ENCODE data around the gene CHST11.
"Not testable (repeated sequence)": the region's sequence is repeated elsewhere in the genome, so short reads cannot be mapped to it uniquely, and the experiment has no call there.

Gene CHST11

DNA sequence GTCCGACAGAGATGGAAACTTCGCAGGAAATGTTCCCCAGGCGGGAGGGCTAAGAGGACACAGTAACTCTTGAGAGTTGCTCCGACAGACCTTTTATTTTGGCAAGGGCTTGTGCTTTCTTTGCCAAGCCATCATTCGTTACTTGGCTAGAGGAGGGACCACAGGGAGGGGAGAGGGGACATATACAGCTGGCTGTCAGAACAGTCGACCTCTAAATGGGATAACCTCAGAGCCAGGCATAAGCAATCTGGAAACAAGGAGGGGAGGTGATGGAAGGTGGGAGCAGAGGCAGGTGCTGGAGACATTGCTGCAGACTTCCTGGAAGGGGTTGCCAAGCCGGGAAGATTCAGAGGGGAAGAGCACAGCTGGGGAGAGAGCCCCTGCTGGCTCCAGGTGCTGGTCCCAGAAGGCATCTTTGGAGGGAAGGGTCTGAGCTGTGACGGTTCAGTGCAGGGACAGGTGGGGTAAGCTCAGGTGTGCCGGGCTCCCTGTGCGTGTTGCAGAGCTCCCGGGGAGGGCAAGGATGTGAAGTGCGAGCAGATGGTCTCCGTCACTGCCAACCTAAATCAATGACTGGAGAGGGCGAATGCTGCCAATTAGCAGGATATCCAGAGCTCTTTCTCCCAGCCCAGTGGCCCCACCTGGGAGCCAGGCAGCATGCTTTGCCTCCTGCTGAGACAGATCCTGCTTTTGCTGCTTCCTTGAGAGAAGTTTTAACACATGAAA is 50.1 kb downstream of the CHST11 start:
- DNase-seq: peak; percentile 20

DNA sequence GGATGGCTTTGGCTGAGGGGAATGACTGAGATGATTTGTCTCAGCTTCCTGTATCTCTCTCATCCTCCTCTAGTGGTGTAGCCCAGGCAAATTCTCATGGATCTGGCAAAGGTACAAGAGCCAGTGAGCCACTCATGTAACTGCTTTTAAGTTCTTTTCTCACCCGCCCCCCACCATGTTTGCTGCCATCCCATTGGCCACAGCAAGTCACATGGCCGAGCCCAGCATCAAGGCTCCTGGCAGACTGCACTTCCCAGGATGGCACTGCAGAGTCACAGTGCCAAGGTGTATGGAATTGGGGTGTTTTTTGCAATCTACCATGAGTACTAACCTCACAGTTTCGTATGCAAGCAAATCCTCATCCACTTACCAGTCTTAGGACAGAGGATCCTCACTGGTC is 50.9 kb downstream of the CHST11 start:
- DNase-seq: no peak

DNA sequence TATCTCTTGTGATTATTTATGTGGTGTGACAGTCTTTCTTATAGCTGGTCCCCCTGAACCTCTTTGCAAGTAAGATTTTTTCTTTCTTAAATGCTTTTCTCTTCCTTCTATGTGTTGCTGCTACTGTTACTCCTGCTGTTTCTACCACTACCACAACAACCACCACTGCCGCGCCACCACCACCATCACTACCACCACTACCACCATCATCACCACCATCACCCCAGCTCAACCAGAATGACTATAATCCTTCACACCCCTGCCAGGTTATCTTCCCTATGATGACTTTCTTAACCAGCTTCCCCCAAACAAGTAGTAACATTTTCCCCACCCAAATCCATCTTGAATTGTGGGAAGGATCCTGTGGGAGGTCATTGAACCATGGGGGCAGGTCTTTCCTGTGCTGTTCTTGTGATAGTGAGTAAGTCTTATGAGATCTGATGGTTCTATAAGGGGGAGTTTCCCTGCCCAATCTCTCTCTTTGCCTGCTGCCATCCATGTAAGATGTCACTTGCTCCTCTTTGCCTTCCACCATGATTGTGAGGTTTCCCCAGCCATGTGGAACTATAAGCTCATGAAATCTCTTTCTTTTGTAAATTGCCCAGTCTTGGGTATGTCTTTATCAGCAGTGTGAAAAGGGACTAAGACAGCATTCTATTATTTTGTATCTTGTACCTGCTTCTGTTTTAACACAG is 52.2 kb downstream of the CHST11 start:
- no peak for DNase-seq

DNA sequence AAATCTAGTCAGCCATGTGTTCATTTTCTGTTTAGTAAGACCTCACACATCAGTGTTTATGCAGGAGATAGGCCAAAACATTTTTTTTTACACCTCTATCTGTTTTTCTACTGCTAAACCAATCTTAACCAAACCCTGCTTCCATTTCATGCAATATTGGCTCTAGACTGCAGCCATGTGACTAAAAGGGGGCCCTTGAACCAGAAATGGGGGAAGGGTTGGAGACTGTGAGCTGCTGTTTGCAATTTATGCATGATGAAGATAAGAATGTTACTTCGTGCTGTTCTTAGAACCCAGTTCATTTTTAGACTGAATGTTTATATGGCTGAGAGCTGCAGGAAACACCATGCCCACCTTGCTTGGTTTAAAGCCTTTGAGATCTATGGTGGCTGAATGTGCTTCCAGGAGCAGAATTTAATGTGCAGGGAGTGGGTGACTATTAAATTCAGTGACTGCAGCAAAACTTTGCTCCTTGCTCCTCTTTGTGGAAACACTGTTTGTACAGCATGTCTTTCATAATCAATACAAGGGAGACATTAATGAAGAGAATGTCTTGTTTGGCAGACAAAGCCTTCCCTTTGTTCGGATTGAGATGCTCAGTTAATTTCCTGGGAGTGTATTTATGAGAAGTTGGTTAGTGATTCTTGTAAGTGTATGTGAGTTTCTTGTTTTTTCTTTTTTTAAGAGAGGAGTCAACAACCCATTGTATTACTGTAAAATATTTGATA is 53.6 kb downstream of the CHST11 start:
- DNase-seq: no peak

DNA sequence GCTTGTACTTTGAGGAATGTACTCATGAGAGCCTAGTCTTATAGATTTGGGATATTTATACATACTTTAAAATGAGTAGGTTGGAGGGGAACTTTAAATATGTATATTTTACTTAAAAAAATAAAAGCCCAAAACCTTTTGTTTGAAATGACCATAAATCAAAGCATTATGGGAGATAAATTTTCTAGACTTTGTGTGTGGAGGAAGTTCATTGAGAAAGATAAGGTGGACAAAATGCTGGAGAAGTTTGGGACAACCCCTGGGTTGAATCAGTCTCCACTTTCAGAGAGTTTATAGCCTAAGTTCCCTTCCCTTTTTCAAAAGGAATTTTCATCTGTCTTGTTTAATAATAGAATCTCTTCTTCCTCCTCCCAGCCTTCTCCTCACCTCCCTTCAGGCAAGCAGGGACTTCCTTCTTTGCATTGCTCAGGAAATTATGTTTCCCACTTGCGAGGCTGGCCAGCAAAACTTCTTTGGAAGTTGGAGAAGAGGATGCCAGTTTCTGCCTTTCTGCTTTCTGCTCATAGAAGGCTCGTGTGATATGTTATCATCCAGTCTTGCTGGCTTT is 54.2 kb downstream of the CHST11 start:
- DNase-seq: no peak

DNA sequence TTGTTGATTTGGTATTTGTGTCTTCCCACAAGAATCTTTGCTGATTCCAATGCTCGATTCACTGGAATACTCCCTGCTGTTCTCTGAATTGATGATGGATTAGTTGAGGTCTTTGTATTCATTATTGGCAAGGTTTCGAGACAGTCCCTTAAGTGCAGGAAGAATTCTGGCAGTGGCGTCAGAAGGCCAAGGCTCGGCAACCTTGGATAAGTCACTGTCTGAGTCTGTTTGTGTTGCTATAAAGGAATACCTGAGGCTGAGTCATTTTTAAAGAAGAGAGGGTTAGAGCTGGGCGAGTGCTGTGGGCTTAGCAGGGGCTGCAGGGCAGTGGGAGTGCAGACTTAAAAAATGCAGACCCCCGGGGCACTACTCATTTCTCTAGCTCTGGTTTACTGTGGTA is 56.9 kb downstream of the CHST11 start:
- no peak for DNase-seq

- no peak for DNase-seq
Measured at GRCh38 chr12:104514092-104514810, 57.5 kb downstream of the CHST11 start.

DNA sequence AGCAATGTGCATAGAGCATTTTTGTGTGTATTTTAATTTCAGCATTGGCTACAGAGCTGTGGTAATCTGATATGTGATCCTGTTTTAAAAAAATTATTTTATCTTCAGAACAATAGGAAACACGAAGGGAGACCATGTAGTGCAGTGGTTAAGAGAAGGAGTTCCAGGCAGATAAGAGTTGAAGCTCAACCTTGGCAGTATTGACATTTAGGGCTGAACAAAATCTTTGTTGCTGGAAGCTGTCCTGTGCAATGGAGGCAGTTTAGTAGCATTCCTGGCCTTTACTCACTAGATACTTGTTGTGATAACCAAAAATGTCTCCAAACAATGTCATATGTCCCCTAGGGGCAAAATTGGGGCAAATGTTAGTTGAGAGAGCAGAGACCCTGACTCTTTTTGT is 59.2 kb downstream of the CHST11 start:
- no peak for DNase-seq

GRCh38 chr12:104516821-104517220 is 60.1 kb downstream of the CHST11 start:
- DNase-seq: no peak

DNA sequence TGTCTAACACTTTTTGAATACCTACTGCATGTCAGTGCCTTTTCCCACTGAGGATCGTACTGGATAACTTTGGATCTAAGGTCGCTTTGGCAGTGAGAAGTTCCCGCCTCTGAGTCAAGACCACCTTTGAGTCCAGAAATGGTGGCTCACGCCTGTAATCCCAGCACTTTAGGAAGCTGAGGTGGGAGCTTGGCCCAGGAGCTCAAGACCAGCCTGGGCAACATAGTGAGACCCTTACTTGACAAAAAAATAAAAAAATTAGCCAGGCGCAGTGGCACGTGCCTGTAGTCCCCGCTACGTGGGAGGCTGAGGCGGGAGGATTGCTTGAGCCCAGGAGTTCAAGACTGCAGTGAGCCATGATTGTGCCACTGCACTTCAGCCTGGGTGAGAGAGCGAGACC is 61.1 kb downstream of the CHST11 start:
- no peak for DNase-seq

DNA sequence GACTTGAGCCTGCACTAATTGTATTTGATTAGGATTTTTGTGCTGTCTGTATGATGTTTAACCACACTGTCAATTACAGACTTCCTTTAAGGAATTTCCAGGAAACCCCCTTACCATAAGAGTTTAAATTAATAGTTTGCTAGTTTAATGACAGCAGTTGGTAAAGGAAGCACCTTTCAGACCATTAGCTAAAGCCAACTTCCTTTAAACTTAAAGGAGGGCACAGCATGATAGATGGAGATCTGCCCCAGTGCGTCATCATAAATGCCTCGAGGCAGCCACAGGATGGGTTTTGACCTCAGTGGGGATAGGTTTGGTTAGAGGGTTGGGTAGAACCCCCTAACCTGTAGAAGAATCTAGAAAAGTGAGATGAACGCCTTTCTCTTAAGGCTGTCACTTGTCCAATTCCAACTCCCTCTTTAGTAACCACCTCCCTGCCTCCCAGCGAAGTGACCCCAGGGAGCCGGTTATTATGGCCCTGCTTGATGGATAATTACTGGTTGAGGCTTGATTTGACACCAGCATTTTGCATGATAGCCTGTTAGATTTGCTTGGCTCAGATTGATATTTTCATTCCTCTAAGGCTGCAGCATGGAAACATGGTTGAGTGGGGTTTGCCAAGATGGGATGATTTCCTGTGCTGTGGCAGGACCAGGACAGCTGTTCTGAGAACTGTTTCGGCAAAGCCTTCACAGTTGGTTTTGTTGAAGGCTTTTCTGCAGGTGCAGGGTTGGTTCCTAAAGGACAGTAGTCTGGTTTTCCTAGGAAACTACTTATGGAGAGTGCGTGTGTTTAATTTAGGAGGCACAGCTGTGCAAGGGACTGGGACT is 62.7 kb downstream of the CHST11 start:
- no peak for DNase-seq

- peak; percentile 92 for DNase-seq
Measured at GRCh38 chr12:104520242-104520900, 63.6 kb downstream of the CHST11 start.

DNA sequence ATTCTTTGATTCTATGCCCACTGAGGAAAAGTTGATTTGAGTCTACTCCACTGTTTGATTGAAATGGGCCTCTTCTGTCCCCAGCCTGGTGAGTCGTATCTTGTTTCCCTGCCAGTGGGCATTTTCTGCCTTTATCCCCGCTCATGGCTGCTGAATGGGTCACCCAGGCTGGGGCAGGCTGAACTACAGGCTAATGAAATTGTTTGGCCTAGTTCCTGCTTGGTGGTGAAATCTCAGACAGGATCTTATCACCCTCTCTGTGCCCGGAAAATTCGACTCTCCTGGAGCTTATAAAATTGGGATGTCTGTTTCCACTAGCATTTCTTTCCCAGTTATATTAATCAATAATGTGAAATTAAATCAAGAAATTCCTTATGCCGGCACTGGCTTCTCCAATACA is 65.0 kb downstream of the CHST11 start:
- no peak for DNase-seq

GRCh38 chr12:104522985-104523722 is 66.4 kb downstream of the CHST11 start:
- DNase-seq: no peak

GRCh38 chr12:104524034-104524832 is 67.5 kb downstream of the CHST11 start:
- no peak for DNase-seq

DNA sequence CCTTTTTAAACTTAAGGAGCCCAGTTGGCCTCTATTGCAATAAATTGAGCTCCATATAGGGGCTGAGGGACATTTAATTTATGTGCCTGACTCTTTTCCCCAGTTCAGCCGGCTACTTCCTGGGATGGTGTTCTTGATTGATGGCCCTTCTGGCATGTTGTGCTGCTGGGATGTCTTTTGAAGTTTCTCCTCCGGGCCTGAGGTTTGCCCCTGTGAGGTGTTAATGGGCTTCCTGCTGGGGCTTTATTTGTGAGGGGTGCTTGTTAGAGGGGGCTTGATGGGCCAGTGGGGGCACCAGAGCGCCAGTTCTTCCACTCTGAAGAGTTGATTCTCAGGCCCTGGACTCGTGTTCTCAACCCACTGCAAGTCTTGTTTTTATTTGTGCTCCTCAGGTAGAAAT is 69.6 kb downstream of the CHST11 start:
- DNase-seq: no peak

DNA sequence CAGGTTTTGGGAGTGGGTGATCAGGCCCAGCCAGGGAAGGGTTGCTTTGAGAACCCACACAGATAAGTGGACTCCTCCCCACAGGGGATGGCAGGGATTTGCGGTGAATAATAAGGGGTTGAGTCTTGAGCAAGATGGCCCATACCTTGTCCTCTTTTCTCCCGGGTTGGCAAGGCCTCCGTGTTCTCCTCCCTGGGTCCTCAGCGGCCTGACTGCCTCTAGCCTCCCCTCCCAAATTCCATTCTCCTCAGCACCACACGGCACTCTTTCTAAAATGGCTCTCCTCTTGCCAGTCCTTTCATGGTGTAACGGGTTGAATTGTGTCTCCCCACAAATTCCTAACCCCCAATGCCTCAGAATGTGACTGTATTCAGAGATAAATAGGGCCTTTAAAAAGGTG is 70.0 kb downstream of the CHST11 start:
- DNase-seq: no peak

GRCh38 chr12:104527653-104528052 is 70.9 kb downstream of the CHST11 start:
- not testable (repeated sequence) for DNase-seq

- no peak for DNase-seq
Measured at GRCh38 chr12:104529130-104529874, 72.6 kb downstream of the CHST11 start.
